Measurements from ENCODE around the gene AKR1C2.
"Not testable (repeated sequence)": the region's sequence is repeated elsewhere in the genome, so short reads cannot be mapped to it uniquely, and the experiment has no call there.

Gene AKR1C2

GRCh38 chr10:5003127-5004029, at the start of gene AKR1C2:
AKR1C2 (minus strand) TSS chr10:5003857; CDS start chr10:5003835, 22 bp downstream.
- not testable (repeated sequence) for H3K4me2 ChIP-seq (ENCODE audit: low read depth, low read length, poor library complexity, severe bottlenecking); H3K4me3 ChIP-seq (ENCODE audit: low read length, poor library complexity, severe bottlenecking); H2AFZ ChIP-seq (ENCODE audit: low read length); H3K79me2 ChIP-seq (ENCODE audit: insufficient read depth, low read length); H3K9me3 ChIP-seq (ENCODE audit: insufficient read depth, low read depth, low read length); H4K20me1 ChIP-seq (ENCODE audit: insufficient read depth, low read length, poor library complexity, severe bottlenecking); H3K9ac ChIP-seq (ENCODE audit: low read depth, low read length, poor library complexity, severe bottlenecking); H3K36me3 ChIP-seq (ENCODE audit: insufficient read depth, low read length); H3K9me2 ChIP-seq (replicated peaks; ENCODE audit: low read depth, low read length); H3K27me3 ChIP-seq (ENCODE audit: insufficient read depth, low read length, poor library complexity, severe bottlenecking); H3K4me1 ChIP-seq (ENCODE audit: insufficient read depth, low read length, poor library complexity, severe bottlenecking); H3F3A ChIP-seq (ENCODE audit: low read depth)

GRCh38 chr10:5052951-5053500, 49.4 kb upstream of the AKR1C2 start:
- not testable (repeated sequence) for H3K27me3 ChIP-seq (ENCODE audit: insufficient read depth, low read length, poor library complexity, severe bottlenecking); H4K20me1 ChIP-seq (ENCODE audit: insufficient read depth, low read length, poor library complexity, severe bottlenecking); H3K4me3 ChIP-seq (ENCODE audit: low read length, poor library complexity, severe bottlenecking); H2AFZ ChIP-seq (ENCODE audit: low read length); H3K79me2 ChIP-seq (ENCODE audit: insufficient read depth, low read length); H3K4me2 ChIP-seq (ENCODE audit: low read depth, low read length, poor library complexity, severe bottlenecking); H3K9me3 ChIP-seq (ENCODE audit: insufficient read depth, low read depth, low read length); H3K9ac ChIP-seq (ENCODE audit: low read depth, low read length, poor library complexity, severe bottlenecking); H3K36me3 ChIP-seq (ENCODE audit: insufficient read depth, low read length); H3K4me1 ChIP-seq (ENCODE audit: insufficient read depth, low read length, poor library complexity, severe bottlenecking); H3K9me2 ChIP-seq (replicated peaks; ENCODE audit: low read depth, low read length); H3F3A ChIP-seq (ENCODE audit: low read depth)

GRCh38 chr10:5047912-5048628, 44.4 kb upstream of the AKR1C2 start:
- TF ChIP-seq CTCF (conservative IDR thresholded peaks at IDR 0.05; ENCODE audit: low read length), result no peak
- TF ChIP-seq EZH2phosphoT487 (IDR thresholded peaks at IDR 0.05; ENCODE audit: borderline replicate concordance), result no peak
- no peak overlapping the region for H3K9ac ChIP-seq (ENCODE audit: low read depth, low read length, poor library complexity, severe bottlenecking)
- no peaks in the 10 kb centered on the region for H3K9me3 ChIP-seq (ENCODE audit: insufficient read depth, low read depth, low read length)
- H4K20me1 ChIP-seq (ENCODE audit: insufficient read depth, low read length, poor library complexity, severe bottlenecking), result no peaks in the 10 kb centered on the region
- H3K4me1 ChIP-seq (ENCODE audit: insufficient read depth, low read length, poor library complexity, severe bottlenecking), result no peaks in the 10 kb centered on the region
- H3K36me3 ChIP-seq (ENCODE audit: insufficient read depth, low read length), result no peaks in the 10 kb centered on the region
- no peaks in the 10 kb centered on the region for H3F3A ChIP-seq (ENCODE audit: low read depth)
- no peak overlapping the region for H2AFZ ChIP-seq (ENCODE audit: low read length)
- H3K9me2 ChIP-seq (replicated peaks; ENCODE audit: low read depth, low read length), result no peaks in the 10 kb centered on the region
- no peaks in the 10 kb centered on the region for H3K79me2 ChIP-seq (ENCODE audit: insufficient read depth, low read length)
- H3K4me3 ChIP-seq (ENCODE audit: low read length, poor library complexity, severe bottlenecking), result no peak overlapping the region
- H3K27me3 ChIP-seq (ENCODE audit: insufficient read depth, low read length, poor library complexity, severe bottlenecking), result no peaks in the 10 kb centered on the region
- H3K4me2 ChIP-seq (ENCODE audit: low read depth, low read length, poor library complexity, severe bottlenecking), result no peak overlapping the region

- H3K27me3 ChIP-seq (ENCODE audit: insufficient read depth, low read length, poor library complexity, severe bottlenecking); H4K20me1 ChIP-seq (ENCODE audit: insufficient read depth, low read length, poor library complexity, severe bottlenecking); H2AFZ ChIP-seq (ENCODE audit: low read length); H3K9ac ChIP-seq (ENCODE audit: low read depth, low read length, poor library complexity, severe bottlenecking); H3K79me2 ChIP-seq (ENCODE audit: insufficient read depth, low read length); H3K36me3 ChIP-seq (ENCODE audit: insufficient read depth, low read length); H3K4me3 ChIP-seq (ENCODE audit: low read length, poor library complexity, severe bottlenecking); H3K9me2 ChIP-seq (replicated peaks; ENCODE audit: low read depth, low read length); H3K4me1 ChIP-seq (ENCODE audit: insufficient read depth, low read length, poor library complexity, severe bottlenecking); H3K9me3 ChIP-seq (ENCODE audit: insufficient read depth, low read depth, low read length); H3F3A ChIP-seq (ENCODE audit: low read depth); H3K4me2 ChIP-seq (ENCODE audit: low read depth, low read length, poor library complexity, severe bottlenecking): not testable (repeated sequence)
Observed at GRCh38 chr10:5047055-5047454, 43.4 kb upstream of the AKR1C2 start.
